BLaER1 (cell line): Measurements from ENCODE around the gene NRG3.

Source experiments
- H3K27ac ChIP-seq: shearing (Covaris generic); formaldehyde crosslinking; 2 replicates; pipeline ENCODE4 v1.8.1; 2022
- H3K27me3 ChIP-seq: shearing (Covaris generic); formaldehyde crosslinking; 2 replicates; pipeline ENCODE4 v1.8.1; 2022
- H3K36me3 ChIP-seq: shearing (Covaris generic); formaldehyde crosslinking; 2 replicates; pipeline ENCODE4 v1.8.1; 2022
- H3K4me1 ChIP-seq: shearing (Covaris generic); formaldehyde crosslinking; 2 replicates; pipeline ENCODE4 v1.8.1; 2022
- H3K4me2 ChIP-seq: shearing (Covaris generic); formaldehyde crosslinking; 2 replicates; pipeline ENCODE4 v1.8.1; 2022
- H3K4me3 ChIP-seq: shearing (Covaris generic); formaldehyde crosslinking; 2 replicates; pipeline ENCODE4 v1.8.1; 2022
- H3K9ac ChIP-seq: shearing (Covaris generic); formaldehyde crosslinking; 2 replicates; pipeline ENCODE4 v1.8.1; 2022
- H3K9me3 ChIP-seq: shearing (Covaris generic); formaldehyde crosslinking; 2 replicates; pipeline ENCODE4 v1.8.1; 2022
- H4K20me1 ChIP-seq: shearing (Covaris generic); formaldehyde crosslinking; 2 replicates; pipeline ENCODE4 v1.8.1; 2022
- Cebpa-rat ChIP-seq: shearing (Covaris generic); IDR thresholded peaks from 2 replicates; pipeline ENCODE4 v1.8.1; 2022

The NRG3 gene

GRCh38 chr10:81905161-81905560, 30.2 kb downstream of the NRG3 start:
- H3K4me2 ChIP-seq: no peak overlapping the region
- H3K27me3 ChIP-seq: no peaks in the 10 kb centered on the region
- H3K4me3 ChIP-seq: no peak overlapping the region
- TF ChIP-seq Cebpa-rat: no peak
- H3K9me3 ChIP-seq: no peaks in the 10 kb centered on the region
- peaks cover 35% of the 10 kb centered on the region for H3K36me3 ChIP-seq
- peaks cover 25% of the 10 kb centered on the region for H3K4me1 ChIP-seq
- peaks cover 100% of the 10 kb centered on the region for H4K20me1 ChIP-seq
- no peak overlapping the region for H3K9ac ChIP-seq
- H3K27ac ChIP-seq: no peak overlapping the region

- H3K27me3 ChIP-seq: no peaks in the 10 kb centered on the region
- no peak overlapping the region for H3K27ac ChIP-seq
- H3K4me2 ChIP-seq: peak overlapping the region; percentile 68
- peaks cover 41% of the 10 kb centered on the region for H3K36me3 ChIP-seq
- TF ChIP-seq Cebpa-rat: no peak
- H3K4me3 ChIP-seq: no peak overlapping the region
- H3K9me3 ChIP-seq: no peaks in the 10 kb centered on the region
- peaks cover 25% of the 10 kb centered on the region for H3K4me1 ChIP-seq
- no peak overlapping the region for H3K9ac ChIP-seq
- H4K20me1 ChIP-seq: peaks cover 100% of the 10 kb centered on the region
These were observed 34.5 kb downstream of the NRG3 start for GRCh38 chr10:81909453-81909852.

- Histone ChIP-seq H3K27me3 (no peaks in the 10 kb centered on the region), H3K4me2 (no peak overlapping the region), H3K4me3 (no peak overlapping the region), H3K9me3 (no peaks in the 10 kb centered on the region), H3K9ac (no peak overlapping the region), H3K36me3 (peaks cover 31% of the 10 kb centered on the region), H4K20me1 (peaks cover 100% of the 10 kb centered on the region), H3K4me1 (peaks cover 25% of the 10 kb centered on the region), H3K27ac (no peak overlapping the region)
- no peak for TF ChIP-seq Cebpa-rat
These were observed 36.3 kb downstream of the NRG3 start for GRCh38 chr10:81911328-81911727.

GRCh38 chr10:81914736-81915503, 39.9 kb downstream of the NRG3 start:
- no peak overlapping the region for H3K9ac ChIP-seq
- peaks cover 3% of the 10 kb centered on the region for H3K4me1 ChIP-seq
- H3K9me3 ChIP-seq: no peaks in the 10 kb centered on the region
- H3K36me3 ChIP-seq: peaks cover 28% of the 10 kb centered on the region
- no peak for TF ChIP-seq Cebpa-rat
- no peak overlapping the region for H3K4me2 ChIP-seq
- no peak overlapping the region for H3K27ac ChIP-seq
- H4K20me1 ChIP-seq: peaks cover 100% of the 10 kb centered on the region
- H3K27me3 ChIP-seq: no peaks in the 10 kb centered on the region
- no peak overlapping the region for H3K4me3 ChIP-seq

- Histone ChIP-seq H3K36me3 (peaks cover 30% of the 10 kb centered on the region), H4K20me1 (peaks cover 100% of the 10 kb centered on the region), H3K4me3 (no peak overlapping the region), H3K27me3 (no peaks in the 10 kb centered on the region), H3K9me3 (no peaks in the 10 kb centered on the region), H3K27ac (no peak overlapping the region), H3K4me2 (no peak overlapping the region), H3K9ac (no peak overlapping the region), H3K4me1 (no peaks in the 10 kb centered on the region)
- no peak for TF ChIP-seq Cebpa-rat
These were observed 40.5 kb downstream of the NRG3 start for GRCh38 chr10:81915504-81915897.

GRCh38 chr10:81917666-81918065, 42.7 kb downstream of the NRG3 start:
- Histone ChIP-seq H4K20me1 (peaks cover 96% of the 10 kb centered on the region), H3K4me1 (no peaks in the 10 kb centered on the region), H3K9ac (no peak overlapping the region), H3K9me3 (no peaks in the 10 kb centered on the region), H3K4me2 (no peak overlapping the region), H3K4me3 (no peak overlapping the region), H3K27me3 (no peaks in the 10 kb centered on the region), H3K27ac (no peak overlapping the region), H3K36me3 (peaks cover 12% of the 10 kb centered on the region)
- TF ChIP-seq Cebpa-rat: no peak

GRCh38 chr10:81918766-81919165, 43.8 kb downstream of the NRG3 start:
- Histone ChIP-seq H3K4me2 (no peak overlapping the region), H3K27me3 (no peaks in the 10 kb centered on the region), H4K20me1 (peaks cover 96% of the 10 kb centered on the region), H3K4me1 (peaks cover 6% of the 10 kb centered on the region), H3K4me3 (no peak overlapping the region), H3K9ac (no peak overlapping the region), H3K9me3 (no peaks in the 10 kb centered on the region), H3K27ac (no peak overlapping the region), H3K36me3 (peaks cover 10% of the 10 kb centered on the region)
- TF ChIP-seq Cebpa-rat: no peak

GRCh38 chr10:81920213-81920829, 45.3 kb downstream of the NRG3 start:
- TF ChIP-seq Cebpa-rat: no peak

GRCh38 chr10:81928119-81928518, 53.1 kb downstream of the NRG3 start:
- Histone ChIP-seq H3K9ac (no peak overlapping the region), H3K36me3 (peaks cover 11% of the 10 kb centered on the region; the same call in 1 of the 2 replicates), H3K4me1 (peaks cover 32% of the 10 kb centered on the region), H4K20me1 (peaks cover 100% of the 10 kb centered on the region), H3K27me3 (no peaks in the 10 kb centered on the region), H3K4me2 (no peak overlapping the region), H3K9me3 (no peaks in the 10 kb centered on the region), H3K4me3 (no peak overlapping the region), H3K27ac (no peak overlapping the region)
- TF ChIP-seq Cebpa-rat: no peak

More at GRCh38 chr10:81920213-81920829, 45.3 kb downstream of the NRG3 start:
- H3K9me3 ChIP-seq: no peaks in the 10 kb centered on the region
- H4K20me1 ChIP-seq: peaks cover 96% of the 10 kb centered on the region
- peaks cover 14% of the 10 kb centered on the region for H3K4me1 ChIP-seq
- H3K27ac ChIP-seq: no peak overlapping the region
- no peaks in the 10 kb centered on the region for H3K27me3 ChIP-seq
- no peak overlapping the region for H3K9ac ChIP-seq
- H3K4me3 ChIP-seq: no peak overlapping the region
- peaks cover 10% of the 10 kb centered on the region for H3K36me3 ChIP-seq
- H3K4me2 ChIP-seq: no peak overlapping the region

GRCh38 chr10:81943583-81943982, 68.6 kb downstream of the NRG3 start:
- Histone ChIP-seq H3K4me1 (peaks cover 6% of the 10 kb centered on the region; the same call in 1 of the 2 replicates), H3K36me3 (peaks cover 31% of the 10 kb centered on the region), H4K20me1 (peaks cover 100% of the 10 kb centered on the region), H3K4me2 (no peak overlapping the region), H3K4me3 (no peak overlapping the region), H3K9me3 (peaks cover 4% of the 10 kb centered on the region), H3K27ac (no peak overlapping the region), H3K27me3 (no peaks in the 10 kb centered on the region), H3K9ac (no peak overlapping the region)
- TF ChIP-seq Cebpa-rat: no peak
